ENCODE data around the gene SDCCAG8.

The SDCCAG8 gene

GRCh38 chr1:243465738-243466137, 209.9 kb downstream of the SDCCAG8 start:
- DNase-seq, result no peak

GRCh38 chr1:243469497-243469896, 213.7 kb downstream of the SDCCAG8 start:
- no peak for DNase-seq

- DNase-seq, result no peak
Measured at GRCh38 chr1:243470502-243470901, 214.7 kb downstream of the SDCCAG8 start.

- no peak for DNase-seq
Measured at GRCh38 chr1:243471026-243471685, 215.3 kb downstream of the SDCCAG8 start.

GRCh38 chr1:243471754-243472745, 216.2 kb downstream of the SDCCAG8 start:
- peak; percentile 41 for DNase-seq

GRCh38 chr1:243473227-243474135, 217.6 kb downstream of the SDCCAG8 start:
- peak; percentile 73 for DNase-seq

GRCh38 chr1:243474136-243474881, 218.5 kb downstream of the SDCCAG8 start:
- DNase-seq, result no peak

GRCh38 chr1:243474906-243475305, 219.1 kb downstream of the SDCCAG8 start:
- DNase-seq, result no peak

- no peak for DNase-seq
Measured at GRCh38 chr1:243475966-243476365, 220.1 kb downstream of the SDCCAG8 start.

- no peak for DNase-seq
Measured at GRCh38 chr1:243477731-243478290, 222.0 kb downstream of the SDCCAG8 start.

- DNase-seq, result no peak
Measured at GRCh38 chr1:243481101-243481500, 225.3 kb downstream of the SDCCAG8 start.

- DNase-seq, result no peak
Measured at GRCh38 chr1:243482141-243483022, 226.5 kb downstream of the SDCCAG8 start.

- no peak for DNase-seq
Measured at GRCh38 chr1:243483071-243483771, 227.4 kb downstream of the SDCCAG8 start.

GRCh38 chr1:243483952-243484351, 228.1 kb downstream of the SDCCAG8 start:
- no peak for DNase-seq

- DNase-seq, result no peak
Measured at GRCh38 chr1:243487036-243487648, 231.3 kb downstream of the SDCCAG8 start.

GRCh38 chr1:243487649-243488227, 231.9 kb downstream of the SDCCAG8 start:
- no peak for DNase-seq

GRCh38 chr1:243488459-243489157, 232.8 kb downstream of the SDCCAG8 start:
- no peak for DNase-seq

- no peak for DNase-seq
Measured at GRCh38 chr1:243489158-243489527, 233.3 kb downstream of the SDCCAG8 start.

All from OCI-M1 (cell line).